ENCODE measurements around the gene EFCAB12.
"Not testable (repeated sequence)": the region's sequence is repeated elsewhere in the genome, so short reads cannot be mapped to it uniquely, and the experiment has no call there.

Gene EFCAB12

GRCh38 chr3:129363356-129363755 lies 65.1 kb downstream of the EFCAB12 start:
- DNase-seq = not testable (repeated sequence)

DNA sequence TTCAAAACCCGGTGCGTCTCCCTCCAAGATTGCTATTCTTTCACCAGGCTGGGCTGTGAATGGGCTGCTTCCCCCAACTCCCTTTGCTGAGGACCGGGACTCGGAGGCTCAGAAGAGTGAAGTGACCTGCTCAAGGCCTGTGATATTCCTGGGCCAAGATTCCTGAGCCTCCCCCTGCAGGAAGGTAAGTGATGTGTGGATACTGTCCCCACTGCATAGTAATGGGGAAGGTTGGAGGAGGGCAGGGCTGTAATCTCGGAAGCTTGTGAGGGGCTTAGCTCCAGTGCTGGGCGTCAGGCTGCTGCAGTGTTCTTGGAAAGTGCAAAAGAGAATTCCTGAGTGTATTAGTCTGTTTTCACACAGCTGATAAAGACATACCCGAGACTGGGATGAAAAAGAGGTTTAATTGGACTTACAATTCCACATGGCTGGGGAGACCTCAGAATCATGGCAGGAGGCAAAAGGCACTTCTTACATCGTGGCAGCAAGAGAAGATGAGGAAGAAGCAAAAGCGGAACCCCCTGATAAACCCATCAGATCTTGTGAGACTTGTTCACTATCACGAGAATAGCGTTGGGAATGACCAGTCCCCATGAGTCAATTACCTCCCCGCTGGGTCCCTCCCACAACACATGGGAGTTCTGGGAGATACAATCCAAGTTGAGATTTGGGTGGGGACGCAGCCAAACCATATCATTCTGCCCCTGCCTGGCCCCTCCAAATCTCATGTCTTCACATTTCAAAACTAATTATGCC lies 67.6 kb downstream of the EFCAB12 start:
- DNase-seq = no peak

GRCh38 chr3:129360171-129360611 lies 68.2 kb downstream of the EFCAB12 start:
- DNase-seq = no peak

- no peak for DNase-seq
Measured at GRCh38 chr3:129358772-129359371, 69.6 kb downstream of the EFCAB12 start.

- no peak for DNase-seq
Measured at GRCh38 chr3:129358177-129358771, 70.2 kb downstream of the EFCAB12 start.

DNA sequence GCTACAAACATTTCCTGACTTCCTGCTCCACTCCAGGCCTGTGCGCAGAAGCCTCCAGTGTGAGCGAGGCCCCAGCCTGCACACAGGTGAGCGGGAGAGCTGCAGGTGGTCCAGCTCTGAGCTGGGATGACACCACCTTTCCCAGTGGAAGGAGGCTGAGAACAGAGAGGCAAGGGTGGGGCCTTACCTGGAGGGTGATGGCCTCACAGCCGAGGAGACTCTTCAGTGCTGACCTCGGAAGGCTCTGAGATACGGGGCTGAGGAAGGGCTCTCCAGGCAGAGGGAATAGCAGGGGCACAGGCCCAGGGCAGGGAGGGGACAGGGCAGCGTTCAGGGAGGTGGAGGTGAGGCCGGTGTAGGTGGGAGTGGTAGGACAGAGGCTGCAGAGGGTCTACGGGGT lies 70.8 kb downstream of the EFCAB12 start:
- DNase-seq = no peak

- DNase-seq = no peak
Measured at GRCh38 chr3:129356756-129357425, 71.5 kb downstream of the EFCAB12 start.

DNA sequence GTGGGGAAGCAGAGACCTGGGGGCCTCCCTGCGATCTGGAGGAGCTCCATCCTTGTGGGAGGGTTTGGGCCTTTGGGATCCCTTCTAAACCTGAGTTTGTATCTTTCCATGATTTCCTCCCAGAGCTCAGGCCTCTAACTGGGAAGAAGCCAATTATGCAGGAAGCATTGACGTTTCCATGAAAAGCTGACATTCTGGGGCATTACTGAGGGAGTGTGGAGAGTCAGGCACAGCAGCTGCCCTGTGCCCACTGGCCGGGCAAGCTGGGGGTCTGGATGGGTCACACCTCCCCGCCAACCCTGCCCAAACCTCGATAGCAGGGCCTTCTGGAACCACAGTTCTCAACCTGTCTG lies 74.9 kb downstream of the EFCAB12 start:
- no peak for DNase-seq

DNA sequence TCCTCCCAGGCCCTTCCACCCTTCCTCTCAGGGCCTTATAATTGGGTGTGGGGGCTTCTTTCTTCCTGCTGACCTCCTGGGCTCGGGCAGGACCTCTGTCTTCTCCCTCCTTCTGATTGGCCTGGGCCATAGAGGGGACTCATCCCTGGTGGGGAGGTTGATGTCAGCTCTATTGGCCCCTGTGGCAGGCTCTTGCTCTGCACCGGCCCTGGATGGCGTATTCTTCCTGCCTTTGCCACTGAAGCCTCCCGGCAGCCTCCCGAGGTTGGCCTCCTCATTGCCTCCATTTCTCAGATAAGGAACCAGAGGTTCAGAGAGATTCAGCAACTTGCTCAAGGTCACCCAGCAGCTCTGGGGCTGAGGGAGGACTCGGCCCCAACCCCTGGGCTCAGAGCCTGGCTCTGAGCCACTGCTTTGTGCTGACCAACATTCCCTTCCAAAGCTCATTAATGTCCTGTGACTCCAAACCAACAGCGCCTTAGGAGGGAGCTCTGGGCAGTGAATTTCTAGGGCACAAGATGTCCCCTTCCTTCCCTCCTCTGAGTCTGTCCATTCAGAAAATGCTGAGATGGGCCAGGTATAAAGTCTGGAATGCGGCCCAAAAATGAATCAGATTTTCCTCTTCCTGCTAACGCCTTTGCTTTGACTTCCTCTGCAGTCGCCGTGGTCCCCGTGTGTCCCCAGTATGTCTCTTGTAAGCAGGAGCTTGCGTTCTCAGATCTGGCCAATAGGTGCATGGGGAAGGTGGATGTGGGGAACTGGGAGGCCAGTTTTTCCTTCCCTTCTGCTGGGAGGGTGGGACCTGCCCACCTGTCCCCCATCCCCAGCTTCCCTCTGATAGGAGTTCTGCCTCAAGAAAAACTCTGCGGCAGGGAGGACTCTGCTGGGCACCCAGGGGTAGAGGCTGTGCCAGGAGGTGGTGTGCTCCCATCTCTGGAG lies 75.5 kb downstream of the EFCAB12 start:
- no peak for DNase-seq

- no peak for DNase-seq
Measured at GRCh38 chr3:129352045-129352444, 76.4 kb downstream of the EFCAB12 start.

All from CD4-positive, alpha-beta T cell treated with Interleukin-15 for 1 hour (primary cell).